ENCODE data around the gene RGL1. TPM values are rescaled to one million over a fixed set of nuclear protein-coding genes. Genes with fewer than 3 reads are reported as not detected.
"Not testable (repeated sequence)": the region's sequence is repeated elsewhere in the genome, so short reads cannot be mapped to it uniquely, and the experiment has no call there.

RGL1 gene
- total RNA-seq, 3 donors from 2014 or later (not counting 1 experiment from before 2014, with no cell fraction given): 0.16 to 0.52 (median 0.40) TPM

DNA sequence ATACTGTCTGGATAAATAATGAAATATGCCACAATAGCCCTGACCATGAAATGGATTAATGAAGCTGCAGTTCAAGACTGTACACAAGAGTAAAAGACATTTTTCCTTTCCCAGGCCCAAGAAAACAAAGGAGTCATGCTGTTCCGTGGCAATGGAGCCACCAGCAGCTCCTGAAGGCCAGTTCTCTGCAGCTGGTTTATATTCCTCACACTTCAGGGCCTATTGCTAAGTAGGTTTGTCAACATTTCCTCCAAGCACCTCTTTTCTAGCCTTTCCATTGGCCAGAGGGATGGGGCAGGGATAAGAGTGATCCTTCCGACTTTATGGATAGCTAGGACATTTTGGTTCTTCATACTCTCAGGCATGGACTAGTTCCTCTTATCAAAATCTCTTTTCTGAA, 24.2 kb upstream of the RGL1 start:
- DNase-seq (no peak), ATAC-seq (no peak)
- Mint-ChIP-seq H3K4me1 (no peaks in the 10 kb centered on the region), H3K4me3 (no peak overlapping the region), H3K27me3 (ENCODE audit: low read depth in 2 of 2) (peaks cover 6 to 10% of the 10 kb centered on the region in 2 donors), H3K9me3 (no peaks in the 10 kb centered on the region), H3K27ac (no peak overlapping the region), H3K36me3 (no peaks in the 10 kb centered on the region)
- Histone ChIP-seq H3K4me3 (ENCODE audit: low read length) (no peak overlapping the region), H3K27me3 (ENCODE audit: control insufficient read depth, insufficient read depth, low read length) (no peaks in the 10 kb centered on the region), H3K9me3 (ENCODE audit: control insufficient read depth, insufficient read depth, low read length) (no peaks in the 10 kb centered on the region), H3K4me1 (ENCODE audit: control insufficient read depth, insufficient read depth, low read length) (no peaks in the 10 kb centered on the region), H3K36me3 (ENCODE audit: control insufficient read depth, insufficient read depth, low read length) (no peaks in the 10 kb centered on the region), H3K27ac (ENCODE audit: low read length) (no peak overlapping the region)
- 89% methylated on average over 1 of the region's 2 CpGs for WGBS (ENCODE audit: insufficient coverage)
- TF ChIP-seq, protein P1, sequence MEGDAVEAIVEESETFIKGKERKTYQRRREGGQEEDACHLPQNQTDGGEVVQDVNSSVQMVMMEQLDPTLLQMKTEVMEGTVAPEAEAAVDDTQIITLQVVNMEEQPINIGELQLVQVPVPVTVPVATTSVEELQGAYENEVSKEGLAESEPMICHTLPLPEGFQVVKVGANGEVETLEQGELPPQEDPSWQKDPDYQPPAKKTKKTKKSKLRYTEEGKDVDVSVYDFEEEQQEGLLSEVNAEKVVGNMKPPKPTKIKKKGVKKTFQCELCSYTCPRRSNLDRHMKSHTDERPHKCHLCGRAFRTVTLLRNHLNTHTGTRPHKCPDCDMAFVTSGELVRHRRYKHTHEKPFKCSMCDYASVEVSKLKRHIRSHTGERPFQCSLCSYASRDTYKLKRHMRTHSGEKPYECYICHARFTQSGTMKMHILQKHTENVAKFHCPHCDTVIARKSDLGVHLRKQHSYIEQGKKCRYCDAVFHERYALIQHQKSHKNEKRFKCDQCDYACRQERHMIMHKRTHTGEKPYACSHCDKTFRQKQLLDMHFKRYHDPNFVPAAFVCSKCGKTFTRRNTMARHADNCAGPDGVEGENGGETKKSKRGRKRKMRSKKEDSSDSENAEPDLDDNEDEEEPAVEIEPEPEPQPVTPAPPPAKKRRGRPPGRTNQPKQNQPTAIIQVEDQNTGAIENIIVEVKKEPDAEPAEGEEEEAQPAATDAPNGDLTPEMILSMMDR (IDR thresholded peaks at IDR 0.05): no peak
- intact Hi-C loops (cut with micrococcal nuclease): no loop called here

DNA sequence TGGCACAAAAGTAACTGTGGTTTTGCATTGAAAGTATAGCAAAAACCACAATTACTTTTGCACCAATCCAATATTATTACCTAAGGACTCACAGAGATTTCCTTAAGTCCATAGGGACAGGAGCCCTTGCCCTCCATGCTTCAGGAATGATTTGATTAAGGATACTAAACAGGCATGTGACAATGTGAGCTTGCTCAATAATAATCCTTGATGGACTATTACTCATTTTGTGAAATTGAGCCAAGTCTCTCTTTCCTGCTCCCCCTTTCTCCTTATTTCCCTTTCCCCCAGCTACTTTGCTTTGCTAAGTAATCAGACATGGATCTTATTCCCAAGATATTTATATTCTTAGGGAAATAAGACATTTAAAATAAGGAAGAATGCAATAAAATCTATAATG, 21.6 kb upstream of the RGL1 start:
- DNase-seq (no peak), ATAC-seq (no peak)
- no peaks in the 10 kb centered on the region for H3K9me3 Mint-ChIP-seq
- no peaks in the 10 kb centered on the region for H3K4me1 Mint-ChIP-seq
- Histone ChIP-seq H3K9me3 (ENCODE audit: control insufficient read depth, insufficient read depth, low read length) (no peaks in the 10 kb centered on the region), H3K36me3 (ENCODE audit: control insufficient read depth, insufficient read depth, low read length) (no peaks in the 10 kb centered on the region), H3K27ac (ENCODE audit: low read length) (no peak overlapping the region), H3K4me3 (ENCODE audit: low read length) (no peak overlapping the region), H3K4me1 (ENCODE audit: control insufficient read depth, insufficient read depth, low read length) (no peaks in the 10 kb centered on the region), H3K27me3 (ENCODE audit: control insufficient read depth, insufficient read depth, low read length) (no peaks in the 10 kb centered on the region)
- H3K4me3 Mint-ChIP-seq: no peak overlapping the region
- TF ChIP-seq, protein P1 (IDR thresholded peaks at IDR 0.05): no peak
- H3K27ac Mint-ChIP-seq: no peak overlapping the region
- intact Hi-C loops (cut with micrococcal nuclease): no loop called here
- peaks cover 0 to 12% of the 10 kb centered on the region in 2 donors for H3K27me3 Mint-ChIP-seq (ENCODE audit: low read depth in 2 of 2)
- H3K36me3 Mint-ChIP-seq: no peaks in the 10 kb centered on the region

DNA sequence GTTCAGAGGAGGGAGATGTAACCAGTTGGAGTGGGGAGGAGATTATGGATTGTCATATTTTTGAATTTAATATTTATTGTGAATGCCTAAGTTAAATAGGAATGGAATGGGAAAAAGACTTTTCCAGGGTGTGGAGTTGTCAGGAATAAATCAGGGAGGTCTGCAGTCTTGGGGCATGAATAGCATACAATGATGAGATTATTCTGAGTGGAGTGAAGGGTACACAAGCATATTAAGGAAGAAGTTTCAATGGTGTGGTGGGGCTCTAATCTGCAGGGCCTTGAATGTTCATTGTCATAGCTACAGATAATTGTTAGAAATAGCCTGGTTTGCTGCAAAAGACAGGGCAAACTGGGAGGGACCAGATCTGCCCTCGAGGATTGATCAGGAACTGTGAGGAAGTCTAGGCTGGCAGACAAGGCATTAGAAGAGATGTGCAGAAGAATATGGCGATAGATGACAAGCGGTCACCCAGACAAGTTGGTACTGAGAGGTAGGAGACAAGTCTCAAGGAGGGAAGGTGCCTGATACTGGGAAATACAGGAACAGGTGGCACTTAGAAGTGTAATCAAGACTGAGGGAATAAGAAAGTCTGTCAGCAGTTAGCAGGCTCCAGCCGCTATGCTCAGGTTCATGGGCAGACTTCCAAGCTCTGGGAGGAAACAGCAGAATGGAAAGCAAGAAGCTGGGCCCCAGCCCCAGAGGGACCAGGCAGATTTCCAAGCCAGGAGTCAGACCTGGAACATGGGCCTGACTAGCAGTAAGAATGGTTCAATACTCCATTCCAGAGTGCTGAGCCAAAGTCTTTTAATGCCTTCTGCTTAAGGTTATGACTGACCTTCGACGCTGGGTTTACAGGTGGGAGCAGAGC, 20.9 kb upstream of the RGL1 start:
- H3K27me3 ChIP-seq (ENCODE audit: control insufficient read depth, insufficient read depth, low read length): no peaks in the 10 kb centered on the region
- H3K9me3 ChIP-seq (ENCODE audit: control insufficient read depth, insufficient read depth, low read length): no peaks in the 10 kb centered on the region
- H3K36me3 ChIP-seq (ENCODE audit: control insufficient read depth, insufficient read depth, low read length): no peaks in the 10 kb centered on the region
- TF ChIP-seq, protein P1 (IDR thresholded peaks at IDR 0.05): no peak
- DNase-seq (no peak), ATAC-seq (no peak)
- WGBS (ENCODE audit: insufficient coverage): 86% methylated on average over 6 of the region's 6 CpGs
- Mint-ChIP-seq H3K4me3 (no peak overlapping the region), H3K9me3 (no peaks in the 10 kb centered on the region), H3K36me3 (no peaks in the 10 kb centered on the region), H3K27me3 (ENCODE audit: low read depth in 2 of 2) (peaks cover 0 to 12% of the 10 kb centered on the region in 2 donors), H3K27ac (no peak overlapping the region), H3K4me1 (no peaks in the 10 kb centered on the region)
- H3K27ac ChIP-seq (ENCODE audit: low read length): no peak overlapping the region
- intact Hi-C loops (cut with micrococcal nuclease): no loop called here
- no peak overlapping the region for H3K4me3 ChIP-seq (ENCODE audit: low read length)
- H3K4me1 ChIP-seq (ENCODE audit: control insufficient read depth, insufficient read depth, low read length): no peaks in the 10 kb centered on the region

DNA sequence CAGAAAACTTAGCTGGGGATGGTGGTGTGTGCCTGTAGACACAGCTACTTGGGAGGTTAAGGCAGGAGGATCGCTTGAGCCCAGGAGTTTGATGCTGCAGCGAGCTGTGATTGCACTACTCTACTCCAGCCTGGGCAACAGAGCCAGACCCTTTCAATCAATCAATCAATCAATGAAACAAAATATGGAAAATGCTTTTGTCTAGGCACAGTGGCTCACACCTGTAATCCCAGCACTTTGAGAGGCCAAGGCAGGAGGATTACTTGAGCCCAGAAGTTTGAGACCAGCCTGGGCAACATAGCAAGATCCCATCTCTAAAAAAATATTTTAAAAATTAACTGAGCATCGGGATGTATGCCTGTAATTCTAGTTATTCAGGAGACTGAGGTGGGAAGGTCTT, 19.0 kb upstream of the RGL1 start:
- H3K27ac Mint-ChIP-seq; H3K9me3 Mint-ChIP-seq; H3K4me3 Mint-ChIP-seq; H3K27ac ChIP-seq (ENCODE audit: low read length); intact Hi-C loops (cut with micrococcal nuclease); DNase-seq; ATAC-seq; H3K27me3 ChIP-seq (ENCODE audit: control insufficient read depth, insufficient read depth, low read length); H3K4me1 ChIP-seq (ENCODE audit: control insufficient read depth, insufficient read depth, low read length); H3K36me3 Mint-ChIP-seq; H3K4me1 Mint-ChIP-seq; H3K9me3 ChIP-seq (ENCODE audit: control insufficient read depth, insufficient read depth, low read length); H3K4me3 ChIP-seq (ENCODE audit: low read length); H3K36me3 ChIP-seq (ENCODE audit: control insufficient read depth, insufficient read depth, low read length): not testable (repeated sequence)
- H3K27me3 Mint-ChIP-seq (ENCODE audit: low read depth in 2 of 2): peaks cover 0 to 15% of the 10 kb centered on the region in 2 donors
- 83% methylated on average over 2 of the region's 3 CpGs for WGBS (ENCODE audit: insufficient coverage)

Measured in natural killer cell (primary cell).